WTC11 (cell line): ENCODE measurements around the gene ARHGAP26. TPM values are rescaled to one million over a fixed set of nuclear protein-coding genes. Genes with fewer than 3 reads are reported as not detected.

Experiments
- ATAC-seq: fragments of 200-7000 bp; cut with Tn5 transposase; 2 replicates; pipeline ENCODE4 v1.10.0; 2021; ENCODE audit warnings: mild to moderate bottlenecking, moderate library complexity
- CTCF ChIA-PET: fragments of 300-600 bp; sonication (Branson Sonifier 250); formaldehyde crosslinking; loops from one replicate; lab custom pipeline; 2021; ENCODE audit warnings: antibody characterized with exemption; lab: Charles Lee
- POLR2A ChIA-PET: fragments of 350-600 bp; sonication (Branson Sonifier 250); formaldehyde crosslinking; loops from one replicate; lab custom pipeline; 2021; ENCODE audit warnings: antibody characterized with exemption; lab: Charles Lee
- DNase-seq: peaks from one replicate; pipeline ENCODE4 v3.0.0; 2021; ENCODE audit warnings: low spot score
- H3K27ac Mint-ChIP-seq: 2 replicates; pipeline ENCODE4 v1.8.0; 2021; ENCODE audit warnings: mixed read lengths
- H3K27me3 Mint-ChIP-seq: 2 replicates; pipeline ENCODE4 v1.8.0; 2021; ENCODE audit warnings: low read depth, mild to moderate bottlenecking, moderate library complexity, mixed read lengths
- H3K36me3 Mint-ChIP-seq: 2 replicates; pipeline ENCODE4 v1.8.0; 2021; ENCODE audit warnings: mixed read lengths
- H3K4me1 Mint-ChIP-seq: 2 replicates; pipeline ENCODE4 v1.8.0; 2022; ENCODE audit warnings: mixed read lengths
- H3K4me3 Mint-ChIP-seq: 2 replicates; pipeline ENCODE4 v1.8.0; 2021; ENCODE audit warnings: mild to moderate bottlenecking, moderate library complexity, mixed read lengths
- H3K9me3 Mint-ChIP-seq: 2 replicates; pipeline ENCODE4 v1.8.0; 2021; ENCODE audit warnings: mixed read lengths
- CREM ChIP-seq: sonication (generic); formaldehyde crosslinking; IDR thresholded peaks from 2 replicates; pipeline ENCODE4 v1.8.1; 2022; ENCODE audit warnings: mild to moderate bottlenecking, missing genetic modification reagents, moderate library complexity
- EMX1 ChIP-seq: fragments of 250-450 bp; sonication (Bioruptor Pico); IDR thresholded peaks from 2 replicates; pipeline ENCODE4 v1.8.0; 2021; ENCODE audit warnings: mild to moderate bottlenecking
- FOXK1 ChIP-seq: sonication (generic); formaldehyde crosslinking; IDR thresholded peaks from 2 replicates; pipeline ENCODE4 v1.8.0; 2022; ENCODE audit warnings: mild to moderate bottlenecking, moderate library complexity, missing genetic modification reagents
- FOXP1 ChIP-seq: sonication (generic); formaldehyde crosslinking; IDR thresholded peaks from 2 replicates; pipeline ENCODE4 v1.8.0; 2022; ENCODE audit warnings: missing genetic modification reagents, mild to moderate bottlenecking, moderate library complexity, borderline replicate concordance
- GTF2I ChIP-seq: fragments of 250-450 bp; sonication (Bioruptor Pico); conservative IDR thresholded peaks from 2 replicates; pipeline ENCODE4 v1.4.0; 2021; ENCODE audit warnings: mild to moderate bottlenecking
- MXD4 ChIP-seq: fragments of 250-450 bp; sonication (Bioruptor Pico); IDR thresholded peaks from 2 replicates; pipeline ENCODE4 v1.8.0; 2021; ENCODE audit warnings: mild to moderate bottlenecking, moderate library complexity, borderline replicate concordance
- MYBL2 ChIP-seq: sonication (generic); formaldehyde crosslinking; IDR thresholded peaks from 2 replicates; pipeline ENCODE4 v1.8.1; 2023; ENCODE audit warnings: mild to moderate bottlenecking, moderate library complexity, missing genetic modification reagents
- ZBTB21 ChIP-seq: sonication (generic); formaldehyde crosslinking; IDR thresholded peaks from 2 replicates; pipeline ENCODE4 v1.8.1; 2023; ENCODE audit warnings: mild to moderate bottlenecking, missing genetic modification reagents, borderline replicate concordance
- ZNF671 ChIP-seq: fragments of 250-450 bp; sonication (Bioruptor Pico); IDR thresholded peaks from 2 replicates; pipeline ENCODE4 v1.8.0; 2021; ENCODE audit warnings: mild to moderate bottlenecking
- total RNA-seq: library from RNA; stranded (reverse); gene quantifications from 3 replicates; pipeline ENCODE4 v1.2.3, GENCODE V29; 2021
- TF ChIP-seq, protein P1 (sequence below): sonication (generic); formaldehyde crosslinking; IDR thresholded peaks from 2 replicates; pipeline ENCODE4 v1.8.1; 2023; ENCODE audit warnings: mild to moderate bottlenecking, missing genetic modification reagents
- TF ChIP-seq, protein P2 (sequence below): fragments of 250-450 bp; sonication (Bioruptor Pico); IDR thresholded peaks from 2 replicates; pipeline ENCODE4 v1.9.0; 2021; ENCODE audit warnings: mild to moderate bottlenecking, borderline replicate concordance
- TF ChIP-seq, protein P3 (sequence below): fragments of 250-450 bp; sonication (Bioruptor Pico); IDR thresholded peaks from 2 replicates; pipeline ENCODE4 v2.1.2; 2022; ENCODE audit warnings: mild to moderate bottlenecking, moderate library complexity
- TF ChIP-seq, protein P4 (sequence below): sonication (generic); formaldehyde crosslinking; IDR thresholded peaks from 2 replicates; pipeline ENCODE4 v1.8.0; 2023; ENCODE audit warnings: missing genetic modification reagents, mild to moderate bottlenecking, borderline replicate concordance
- TF ChIP-seq, protein P5 (sequence below): sonication (generic); formaldehyde crosslinking; IDR thresholded peaks from 2 replicates; pipeline ENCODE4 v1.8.1; 2022; ENCODE audit warnings: low read depth, missing genetic modification reagents, borderline replicate concordance
- TF ChIP-seq, protein P6 (sequence below): sonication (generic); formaldehyde crosslinking; conservative IDR thresholded peaks from 2 replicates; pipeline ENCODE4 v1.8.1; 2022; ENCODE audit warnings: mild to moderate bottlenecking, missing genetic modification reagents
- TF ChIP-seq, protein P7 (sequence below): sonication (generic); formaldehyde crosslinking; IDR thresholded peaks from 2 replicates; pipeline ENCODE4 v1.8.0; 2023; ENCODE audit warnings: mild to moderate bottlenecking, missing genetic modification reagents
- TF ChIP-seq, protein P8 (sequence below): fragments of 250-450 bp; sonication (Bioruptor Pico); IDR thresholded peaks from 2 replicates; pipeline ENCODE4 v1.8.0; 2021; ENCODE audit warnings: mild to moderate bottlenecking
- TF ChIP-seq, protein P9 (sequence below): sonication (generic); formaldehyde crosslinking; IDR thresholded peaks from 2 replicates; pipeline ENCODE4 v1.8.0; 2022; ENCODE audit warnings: mild to moderate bottlenecking, missing genetic modification reagents

ARHGAP26 gene
- total RNA-seq, 1 experiment from 2014 or later = 22.3 TPM

DNA sequence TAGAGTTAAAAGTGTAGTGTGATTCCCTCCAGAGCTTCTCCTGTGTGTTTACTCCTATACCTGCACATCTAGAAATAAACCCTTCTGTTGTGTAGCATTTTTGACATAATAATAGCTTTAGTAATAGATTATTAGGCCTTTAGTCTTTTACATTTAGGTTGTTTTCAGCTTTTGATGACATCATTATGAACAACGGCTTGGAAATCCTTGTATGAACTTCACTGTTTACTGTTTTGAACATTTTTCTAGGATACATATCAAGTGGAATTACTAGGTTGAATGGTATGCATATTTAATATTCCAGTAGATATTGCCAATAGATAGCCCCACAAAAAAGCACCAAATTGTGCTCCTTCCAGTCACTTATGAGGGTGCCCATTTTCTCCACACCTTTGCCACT is 174.0 kb downstream of the ARHGAP26 start:
- Mint-ChIP-seq H3K36me3 (0 out of 2 replicates have a peak, but pooled peaks cover 2% of the 10 kb centered on the region), H3K27me3 (no peaks in the 10 kb centered on the region), H3K4me1 (no peaks in the 10 kb centered on the region), H3K9me3 (0 out of 2 replicates have a peak, but pooled peaks cover 3% of the 10 kb centered on the region), H3K27ac (no peak overlapping the region), H3K4me3 (no peak overlapping the region)
- ATAC-seq (no peak), DNase-seq (no peak)
- no peak for TF ChIP-seq ZBTB21 (CRISPR knock-in tag)
- TF ChIP-seq, protein P1, sequence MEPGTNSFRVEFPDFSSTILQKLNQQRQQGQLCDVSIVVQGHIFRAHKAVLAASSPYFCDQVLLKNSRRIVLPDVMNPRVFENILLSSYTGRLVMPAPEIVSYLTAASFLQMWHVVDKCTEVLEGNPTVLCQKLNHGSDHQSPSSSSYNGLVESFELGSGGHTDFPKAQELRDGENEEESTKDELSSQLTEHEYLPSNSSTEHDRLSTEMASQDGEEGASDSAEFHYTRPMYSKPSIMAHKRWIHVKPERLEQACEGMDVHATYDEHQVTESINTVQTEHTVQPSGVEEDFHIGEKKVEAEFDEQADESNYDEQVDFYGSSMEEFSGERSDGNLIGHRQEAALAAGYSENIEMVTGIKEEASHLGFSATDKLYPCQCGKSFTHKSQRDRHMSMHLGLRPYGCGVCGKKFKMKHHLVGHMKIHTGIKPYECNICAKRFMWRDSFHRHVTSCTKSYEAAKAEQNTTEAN (CRISPR knock-in tag) = no peak
- no peak for TF ChIP-seq MYBL2 (CRISPR knock-in tag)
- TF ChIP-seq FOXK1 (CRISPR knock-in tag) = no peak
- no peak for TF ChIP-seq EMX1
- TF ChIP-seq, protein P2, sequence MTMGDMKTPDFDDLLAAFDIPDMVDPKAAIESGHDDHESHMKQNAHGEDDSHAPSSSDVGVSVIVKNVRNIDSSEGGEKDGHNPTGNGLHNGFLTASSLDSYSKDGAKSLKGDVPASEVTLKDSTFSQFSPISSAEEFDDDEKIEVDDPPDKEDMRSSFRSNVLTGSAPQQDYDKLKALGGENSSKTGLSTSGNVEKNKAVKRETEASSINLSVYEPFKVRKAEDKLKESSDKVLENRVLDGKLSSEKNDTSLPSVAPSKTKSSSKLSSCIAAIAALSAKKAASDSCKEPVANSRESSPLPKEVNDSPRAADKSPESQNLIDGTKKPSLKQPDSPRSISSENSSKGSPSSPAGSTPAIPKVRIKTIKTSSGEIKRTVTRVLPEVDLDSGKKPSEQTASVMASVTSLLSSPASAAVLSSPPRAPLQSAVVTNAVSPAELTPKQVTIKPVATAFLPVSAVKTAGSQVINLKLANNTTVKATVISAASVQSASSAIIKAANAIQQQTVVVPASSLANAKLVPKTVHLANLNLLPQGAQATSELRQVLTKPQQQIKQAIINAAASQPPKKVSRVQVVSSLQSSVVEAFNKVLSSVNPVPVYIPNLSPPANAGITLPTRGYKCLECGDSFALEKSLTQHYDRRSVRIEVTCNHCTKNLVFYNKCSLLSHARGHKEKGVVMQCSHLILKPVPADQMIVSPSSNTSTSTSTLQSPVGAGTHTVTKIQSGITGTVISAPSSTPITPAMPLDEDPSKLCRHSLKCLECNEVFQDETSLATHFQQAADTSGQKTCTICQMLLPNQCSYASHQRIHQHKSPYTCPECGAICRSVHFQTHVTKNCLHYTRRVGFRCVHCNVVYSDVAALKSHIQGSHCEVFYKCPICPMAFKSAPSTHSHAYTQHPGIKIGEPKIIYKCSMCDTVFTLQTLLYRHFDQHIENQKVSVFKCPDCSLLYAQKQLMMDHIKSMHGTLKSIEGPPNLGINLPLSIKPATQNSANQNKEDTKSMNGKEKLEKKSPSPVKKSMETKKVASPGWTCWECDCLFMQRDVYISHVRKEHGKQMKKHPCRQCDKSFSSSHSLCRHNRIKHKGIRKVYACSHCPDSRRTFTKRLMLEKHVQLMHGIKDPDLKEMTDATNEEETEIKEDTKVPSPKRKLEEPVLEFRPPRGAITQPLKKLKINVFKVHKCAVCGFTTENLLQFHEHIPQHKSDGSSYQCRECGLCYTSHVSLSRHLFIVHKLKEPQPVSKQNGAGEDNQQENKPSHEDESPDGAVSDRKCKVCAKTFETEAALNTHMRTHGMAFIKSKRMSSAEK = no peak
- TF ChIP-seq, protein P3, sequence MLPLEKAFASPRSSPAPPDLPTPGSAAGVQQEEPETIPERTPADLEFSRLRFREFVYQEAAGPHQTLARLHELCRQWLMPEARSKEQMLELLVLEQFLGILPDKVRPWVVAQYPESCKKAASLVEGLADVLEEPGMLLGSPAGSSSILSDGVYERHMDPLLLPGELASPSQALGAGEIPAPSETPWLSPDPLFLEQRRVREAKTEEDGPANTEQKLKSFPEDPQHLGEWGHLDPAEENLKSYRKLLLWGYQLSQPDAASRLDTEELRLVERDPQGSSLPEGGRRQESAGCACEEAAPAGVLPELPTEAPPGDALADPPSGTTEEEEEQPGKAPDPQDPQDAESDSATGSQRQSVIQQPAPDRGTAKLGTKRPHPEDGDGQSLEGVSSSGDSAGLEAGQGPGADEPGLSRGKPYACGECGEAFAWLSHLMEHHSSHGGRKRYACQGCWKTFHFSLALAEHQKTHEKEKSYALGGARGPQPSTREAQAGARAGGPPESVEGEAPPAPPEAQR (CRISPR knock-in tag) = no peak
- no peak for TF ChIP-seq MXD4 (CRISPR knock-in tag)
- TF ChIP-seq, protein P4, sequence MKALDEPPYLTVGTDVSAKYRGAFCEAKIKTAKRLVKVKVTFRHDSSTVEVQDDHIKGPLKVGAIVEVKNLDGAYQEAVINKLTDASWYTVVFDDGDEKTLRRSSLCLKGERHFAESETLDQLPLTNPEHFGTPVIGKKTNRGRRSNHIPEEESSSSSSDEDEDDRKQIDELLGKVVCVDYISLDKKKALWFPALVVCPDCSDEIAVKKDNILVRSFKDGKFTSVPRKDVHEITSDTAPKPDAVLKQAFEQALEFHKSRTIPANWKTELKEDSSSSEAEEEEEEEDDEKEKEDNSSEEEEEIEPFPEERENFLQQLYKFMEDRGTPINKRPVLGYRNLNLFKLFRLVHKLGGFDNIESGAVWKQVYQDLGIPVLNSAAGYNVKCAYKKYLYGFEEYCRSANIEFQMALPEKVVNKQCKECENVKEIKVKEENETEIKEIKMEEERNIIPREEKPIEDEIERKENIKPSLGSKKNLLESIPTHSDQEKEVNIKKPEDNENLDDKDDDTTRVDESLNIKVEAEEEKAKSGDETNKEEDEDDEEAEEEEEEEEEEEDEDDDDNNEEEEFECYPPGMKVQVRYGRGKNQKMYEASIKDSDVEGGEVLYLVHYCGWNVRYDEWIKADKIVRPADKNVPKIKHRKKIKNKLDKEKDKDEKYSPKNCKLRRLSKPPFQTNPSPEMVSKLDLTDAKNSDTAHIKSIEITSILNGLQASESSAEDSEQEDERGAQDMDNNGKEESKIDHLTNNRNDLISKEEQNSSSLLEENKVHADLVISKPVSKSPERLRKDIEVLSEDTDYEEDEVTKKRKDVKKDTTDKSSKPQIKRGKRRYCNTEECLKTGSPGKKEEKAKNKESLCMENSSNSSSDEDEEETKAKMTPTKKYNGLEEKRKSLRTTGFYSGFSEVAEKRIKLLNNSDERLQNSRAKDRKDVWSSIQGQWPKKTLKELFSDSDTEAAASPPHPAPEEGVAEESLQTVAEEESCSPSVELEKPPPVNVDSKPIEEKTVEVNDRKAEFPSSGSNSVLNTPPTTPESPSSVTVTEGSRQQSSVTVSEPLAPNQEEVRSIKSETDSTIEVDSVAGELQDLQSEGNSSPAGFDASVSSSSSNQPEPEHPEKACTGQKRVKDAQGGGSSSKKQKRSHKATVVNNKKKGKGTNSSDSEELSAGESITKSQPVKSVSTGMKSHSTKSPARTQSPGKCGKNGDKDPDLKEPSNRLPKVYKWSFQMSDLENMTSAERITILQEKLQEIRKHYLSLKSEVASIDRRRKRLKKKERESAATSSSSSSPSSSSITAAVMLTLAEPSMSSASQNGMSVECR (CRISPR knock-in tag) = no peak
- TF ChIP-seq, protein P5, sequence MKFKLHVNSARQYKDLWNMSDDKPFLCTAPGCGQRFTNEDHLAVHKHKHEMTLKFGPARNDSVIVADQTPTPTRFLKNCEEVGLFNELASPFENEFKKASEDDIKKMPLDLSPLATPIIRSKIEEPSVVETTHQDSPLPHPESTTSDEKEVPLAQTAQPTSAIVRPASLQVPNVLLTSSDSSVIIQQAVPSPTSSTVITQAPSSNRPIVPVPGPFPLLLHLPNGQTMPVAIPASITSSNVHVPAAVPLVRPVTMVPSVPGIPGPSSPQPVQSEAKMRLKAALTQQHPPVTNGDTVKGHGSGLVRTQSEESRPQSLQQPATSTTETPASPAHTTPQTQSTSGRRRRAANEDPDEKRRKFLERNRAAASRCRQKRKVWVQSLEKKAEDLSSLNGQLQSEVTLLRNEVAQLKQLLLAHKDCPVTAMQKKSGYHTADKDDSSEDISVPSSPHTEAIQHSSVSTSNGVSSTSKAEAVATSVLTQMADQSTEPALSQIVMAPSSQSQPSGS = no peak
- TF ChIP-seq, protein P6, sequence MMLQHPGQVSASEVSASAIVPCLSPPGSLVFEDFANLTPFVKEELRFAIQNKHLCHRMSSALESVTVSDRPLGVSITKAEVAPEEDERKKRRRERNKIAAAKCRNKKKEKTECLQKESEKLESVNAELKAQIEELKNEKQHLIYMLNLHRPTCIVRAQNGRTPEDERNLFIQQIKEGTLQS (CRISPR knock-in tag) = no peak
- TF ChIP-seq, protein P7, sequence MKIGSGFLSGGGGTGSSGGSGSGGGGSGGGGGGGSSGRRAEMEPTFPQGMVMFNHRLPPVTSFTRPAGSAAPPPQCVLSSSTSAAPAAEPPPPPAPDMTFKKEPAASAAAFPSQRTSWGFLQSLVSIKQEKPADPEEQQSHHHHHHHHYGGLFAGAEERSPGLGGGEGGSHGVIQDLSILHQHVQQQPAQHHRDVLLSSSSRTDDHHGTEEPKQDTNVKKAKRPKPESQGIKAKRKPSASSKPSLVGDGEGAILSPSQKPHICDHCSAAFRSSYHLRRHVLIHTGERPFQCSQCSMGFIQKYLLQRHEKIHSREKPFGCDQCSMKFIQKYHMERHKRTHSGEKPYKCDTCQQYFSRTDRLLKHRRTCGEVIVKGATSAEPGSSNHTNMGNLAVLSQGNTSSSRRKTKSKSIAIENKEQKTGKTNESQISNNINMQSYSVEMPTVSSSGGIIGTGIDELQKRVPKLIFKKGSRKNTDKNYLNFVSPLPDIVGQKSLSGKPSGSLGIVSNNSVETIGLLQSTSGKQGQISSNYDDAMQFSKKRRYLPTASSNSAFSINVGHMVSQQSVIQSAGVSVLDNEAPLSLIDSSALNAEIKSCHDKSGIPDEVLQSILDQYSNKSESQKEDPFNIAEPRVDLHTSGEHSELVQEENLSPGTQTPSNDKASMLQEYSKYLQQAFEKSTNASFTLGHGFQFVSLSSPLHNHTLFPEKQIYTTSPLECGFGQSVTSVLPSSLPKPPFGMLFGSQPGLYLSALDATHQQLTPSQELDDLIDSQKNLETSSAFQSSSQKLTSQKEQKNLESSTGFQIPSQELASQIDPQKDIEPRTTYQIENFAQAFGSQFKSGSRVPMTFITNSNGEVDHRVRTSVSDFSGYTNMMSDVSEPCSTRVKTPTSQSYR (CRISPR knock-in tag) = no peak
- no peak for TF ChIP-seq ZNF671 (CRISPR knock-in tag)
- TF ChIP-seq, protein P8, sequence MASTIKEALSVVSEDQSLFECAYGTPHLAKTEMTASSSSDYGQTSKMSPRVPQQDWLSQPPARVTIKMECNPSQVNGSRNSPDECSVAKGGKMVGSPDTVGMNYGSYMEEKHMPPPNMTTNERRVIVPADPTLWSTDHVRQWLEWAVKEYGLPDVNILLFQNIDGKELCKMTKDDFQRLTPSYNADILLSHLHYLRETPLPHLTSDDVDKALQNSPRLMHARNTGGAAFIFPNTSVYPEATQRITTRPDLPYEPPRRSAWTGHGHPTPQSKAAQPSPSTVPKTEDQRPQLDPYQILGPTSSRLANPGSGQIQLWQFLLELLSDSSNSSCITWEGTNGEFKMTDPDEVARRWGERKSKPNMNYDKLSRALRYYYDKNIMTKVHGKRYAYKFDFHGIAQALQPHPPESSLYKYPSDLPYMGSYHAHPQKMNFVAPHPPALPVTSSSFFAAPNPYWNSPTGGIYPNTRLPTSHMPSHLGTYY (CRISPR knock-in tag) = no peak
- TF ChIP-seq GTF2I (CRISPR knock-in tag) = no peak
- no peak for TF ChIP-seq CREM (CRISPR knock-in tag)
- TF ChIP-seq, protein P9, sequence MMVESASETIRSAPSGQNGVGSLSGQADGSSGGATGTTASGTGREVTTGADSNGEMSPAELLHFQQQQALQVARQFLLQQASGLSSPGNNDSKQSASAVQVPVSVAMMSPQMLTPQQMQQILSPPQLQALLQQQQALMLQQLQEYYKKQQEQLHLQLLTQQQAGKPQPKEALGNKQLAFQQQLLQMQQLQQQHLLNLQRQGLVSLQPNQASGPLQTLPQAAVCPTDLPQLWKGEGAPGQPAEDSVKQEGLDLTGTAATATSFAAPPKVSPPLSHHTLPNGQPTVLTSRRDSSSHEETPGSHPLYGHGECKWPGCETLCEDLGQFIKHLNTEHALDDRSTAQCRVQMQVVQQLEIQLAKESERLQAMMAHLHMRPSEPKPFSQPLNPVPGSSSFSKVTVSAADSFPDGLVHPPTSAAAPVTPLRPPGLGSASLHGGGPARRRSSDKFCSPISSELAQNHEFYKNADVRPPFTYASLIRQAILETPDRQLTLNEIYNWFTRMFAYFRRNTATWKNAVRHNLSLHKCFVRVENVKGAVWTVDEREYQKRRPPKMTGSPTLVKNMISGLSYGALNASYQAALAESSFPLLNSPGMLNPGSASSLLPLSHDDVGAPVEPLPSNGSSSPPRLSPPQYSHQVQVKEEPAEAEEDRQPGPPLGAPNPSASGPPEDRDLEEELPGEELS = no peak
- no peak for TF ChIP-seq FOXP1 (CRISPR knock-in tag)
- ChIA-PET POLR2A (interaction anchor here (0.6 kb wide), 1 partner anchor 79 kb away, joined by 4 read pairs; no protein-coding TSS in a partner anchor), CTCF (no interaction called here)
